ENCODE data around the gene RGS6. TPM values are rescaled to one million over a fixed set of nuclear protein-coding genes. Genes with fewer than 3 reads are reported as not detected.

Gene RGS6
- total and polyA plus RNA-seq, 8 donors, result 0.06 to 0.47 (median 0.20) TPM; not detected in 1

DNA sequence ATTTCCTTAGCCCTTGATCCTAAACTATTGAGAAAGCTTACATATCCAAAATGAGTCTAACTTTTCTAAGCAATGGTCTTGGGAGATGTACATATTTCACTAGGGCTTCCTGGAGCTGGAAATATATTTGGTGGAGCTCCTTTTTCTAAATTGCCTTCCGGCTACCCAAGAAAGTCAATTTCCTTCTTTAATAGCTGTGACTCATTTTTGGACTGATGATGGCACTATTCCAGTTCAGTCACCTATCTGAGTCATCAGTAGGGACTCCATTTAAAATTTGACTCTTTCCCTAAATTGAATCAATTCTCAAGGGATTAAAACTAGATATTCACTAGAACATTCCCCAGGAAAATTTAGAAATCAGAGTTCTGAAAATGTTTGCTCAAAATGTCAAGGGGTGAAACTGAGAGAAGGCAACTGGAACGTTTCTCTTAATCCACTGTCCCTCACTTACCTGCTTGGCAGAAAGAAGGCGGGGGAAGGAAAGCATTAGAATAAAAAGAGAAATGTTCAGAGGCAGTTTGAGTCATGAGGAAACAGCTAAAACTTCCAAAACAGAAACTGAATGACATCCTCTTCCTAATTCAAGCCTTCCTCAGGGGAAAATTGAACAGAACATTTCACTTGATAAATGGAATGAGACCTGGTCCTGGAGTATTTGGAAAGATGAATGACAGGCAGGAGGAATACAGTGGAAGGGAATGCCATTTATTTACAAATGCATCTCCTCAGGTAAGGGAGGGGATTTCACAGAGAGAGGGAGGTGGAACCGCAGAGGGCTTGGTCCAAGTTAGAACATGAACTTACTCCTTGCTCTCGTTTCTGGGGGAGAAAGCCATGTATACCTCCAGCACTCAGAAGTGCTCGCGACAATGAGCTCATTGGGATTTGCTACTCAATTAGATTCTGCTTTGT is 91.2 kb downstream of the RGS6 start:
- ATAC-seq, result peak in 1 of 4 donors; percentile 46
- Histone ChIP-seq H3K4me3 (no peak overlapping the region), H3K27ac (no peak overlapping the region), H3K36me3 (no peaks in the 10 kb centered on the region), H3K4me1 (no peaks in the 10 kb centered on the region), H3K27me3 (peaks cover 0 to 5% (median 0%) of the 10 kb centered on the region in 4 donors), H3K9me3 (no peaks in the 10 kb centered on the region)
- FAIRE-seq, result no peak
- intact Hi-C loops (cut with DNase I), result loop anchor here in 1 of 3 donors (10.0 kb wide), 1 partner anchor 271 kb away; no protein-coding TSS in a partner anchor
- DNase-seq, result no peak
- TF ChIP-seq, protein P1, sequence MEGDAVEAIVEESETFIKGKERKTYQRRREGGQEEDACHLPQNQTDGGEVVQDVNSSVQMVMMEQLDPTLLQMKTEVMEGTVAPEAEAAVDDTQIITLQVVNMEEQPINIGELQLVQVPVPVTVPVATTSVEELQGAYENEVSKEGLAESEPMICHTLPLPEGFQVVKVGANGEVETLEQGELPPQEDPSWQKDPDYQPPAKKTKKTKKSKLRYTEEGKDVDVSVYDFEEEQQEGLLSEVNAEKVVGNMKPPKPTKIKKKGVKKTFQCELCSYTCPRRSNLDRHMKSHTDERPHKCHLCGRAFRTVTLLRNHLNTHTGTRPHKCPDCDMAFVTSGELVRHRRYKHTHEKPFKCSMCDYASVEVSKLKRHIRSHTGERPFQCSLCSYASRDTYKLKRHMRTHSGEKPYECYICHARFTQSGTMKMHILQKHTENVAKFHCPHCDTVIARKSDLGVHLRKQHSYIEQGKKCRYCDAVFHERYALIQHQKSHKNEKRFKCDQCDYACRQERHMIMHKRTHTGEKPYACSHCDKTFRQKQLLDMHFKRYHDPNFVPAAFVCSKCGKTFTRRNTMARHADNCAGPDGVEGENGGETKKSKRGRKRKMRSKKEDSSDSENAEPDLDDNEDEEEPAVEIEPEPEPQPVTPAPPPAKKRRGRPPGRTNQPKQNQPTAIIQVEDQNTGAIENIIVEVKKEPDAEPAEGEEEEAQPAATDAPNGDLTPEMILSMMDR (IDR thresholded peaks at IDR 0.05), result no peak
- WGBS, 2 donors, result 28 to 30% methylated on average over 7 of the region's 7 CpGs

DNA sequence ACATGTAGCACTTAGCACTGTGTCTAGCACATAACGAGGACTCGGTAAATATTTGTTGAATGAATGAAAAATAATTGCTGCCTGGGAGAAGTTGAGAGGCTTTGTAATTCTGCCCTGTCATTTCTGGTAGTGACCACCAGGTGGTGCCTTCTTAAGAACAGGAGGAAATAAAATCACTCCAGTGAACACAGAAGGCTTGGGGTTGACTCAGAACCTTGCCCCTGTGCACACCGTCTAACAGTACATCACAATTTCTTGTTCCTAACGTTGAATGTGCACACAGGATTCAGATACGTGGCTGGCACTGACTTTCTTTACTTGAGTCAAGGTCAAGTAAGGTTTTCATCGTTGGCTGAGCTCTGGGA is 91.8 kb downstream of the RGS6 start:
- H3K4me3 ChIP-seq, result no peak overlapping the region
- ATAC-seq (peak; percentile 55 to 85 (median 75)), DNase-seq (peak in 4 of 6 donors; percentile 16 to 39 (median 17)), FAIRE-seq (no peak)
- 13 to 15% methylated on average over 6 of the region's 6 CpGs for WGBS, 2 donors
- H3K27me3 ChIP-seq, result peaks cover 0 to 5% (median 0%) of the 10 kb centered on the region in 4 donors
- H3K36me3 ChIP-seq, result no peaks in the 10 kb centered on the region
- intact Hi-C loops (cut with DNase I), result loop anchor here in 1 of 3 donors (10.0 kb wide), 1 partner anchor 271 kb away; no protein-coding TSS in a partner anchor
- no peaks in the 10 kb centered on the region for H3K9me3 ChIP-seq
- TF ChIP-seq, protein P1 (IDR thresholded peaks at IDR 0.05), result peak; percentile 34 to 60 (median 54)
- H3K4me1 ChIP-seq, result no peaks in the 10 kb centered on the region
- no peak overlapping the region for H3K27ac ChIP-seq

DNA sequence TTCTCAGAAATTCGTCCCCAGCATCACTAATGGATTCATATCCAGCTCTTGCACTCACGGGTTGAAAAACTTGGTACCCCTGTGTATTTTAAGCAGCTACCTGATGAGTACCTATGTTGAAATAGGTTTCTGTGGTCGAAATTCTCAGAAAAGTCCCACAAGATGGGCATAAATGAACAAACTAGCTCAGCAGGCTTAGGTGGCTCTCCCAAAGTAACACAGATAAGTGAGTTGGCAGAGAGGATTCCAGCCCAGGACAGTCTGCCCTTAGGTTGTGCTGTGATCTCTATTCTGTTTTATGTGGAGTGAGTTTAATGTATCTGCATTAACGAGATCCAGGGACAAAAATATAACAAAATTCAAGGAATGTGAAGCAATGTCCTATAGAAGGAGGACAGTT is 92.3 kb downstream of the RGS6 start:
- WGBS, 2 donors, result 37 to 46% methylated on average over 4 of the region's 4 CpGs
- Histone ChIP-seq H3K27ac (no peak overlapping the region), H3K4me1 (no peaks in the 10 kb centered on the region), H3K27me3 (peaks cover 0 to 5% (median 0%) of the 10 kb centered on the region in 4 donors), H3K4me3 (no peak overlapping the region), H3K9me3 (no peaks in the 10 kb centered on the region), H3K36me3 (no peaks in the 10 kb centered on the region)
- DNase-seq (no peak), FAIRE-seq (no peak), ATAC-seq (no peak)
- intact Hi-C loops (cut with DNase I), result loop anchor here in 1 of 3 donors (10.0 kb wide), 1 partner anchor 270 kb away; no protein-coding TSS in a partner anchor
- TF ChIP-seq, protein P1 (IDR thresholded peaks at IDR 0.05), result no peak

DNA sequence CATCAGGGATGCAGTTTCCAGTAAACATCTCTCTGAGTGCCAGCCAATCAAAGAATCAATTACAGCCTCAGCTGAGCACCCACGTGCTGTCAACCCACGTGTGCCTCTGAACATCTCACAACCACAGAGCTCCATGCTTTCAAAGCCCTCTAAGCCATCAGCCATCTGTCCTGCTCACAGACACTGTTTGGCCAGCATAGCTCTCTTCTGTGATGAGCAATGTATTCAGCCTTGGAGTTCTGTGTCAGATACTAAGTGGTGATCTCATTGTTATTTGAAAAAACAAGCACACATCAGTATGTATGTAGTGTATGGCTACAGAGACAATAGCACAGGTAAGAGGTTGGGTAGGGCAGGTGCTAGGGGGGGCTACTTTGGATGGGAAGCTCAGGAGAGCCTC is 94.3 kb downstream of the RGS6 start:
- 18 to 20% methylated on average over 2 of the region's 2 CpGs for WGBS, 2 donors
- no peaks in the 10 kb centered on the region for H3K36me3 ChIP-seq
- H3K4me1 ChIP-seq, result no peaks in the 10 kb centered on the region
- TF ChIP-seq, protein P1 (IDR thresholded peaks at IDR 0.05), result no peak
- FAIRE-seq, result no peak
- H3K27ac ChIP-seq, result no peak overlapping the region
- no peak for DNase-seq
- intact Hi-C loops (cut with DNase I), result loop anchor here in 1 of 3 donors (10.0 kb wide), 1 partner anchor 268 kb away; no protein-coding TSS in a partner anchor
- no peak for ATAC-seq
- H3K9me3 ChIP-seq, result no peaks in the 10 kb centered on the region
- no peak overlapping the region for H3K4me3 ChIP-seq
- no peaks in the 10 kb centered on the region for H3K27me3 ChIP-seq

All from pancreas (tissue), 10 donors.